ENCODE results near the gene AEBP1.

- TF ChIP-seq POLR2A (IDR thresholded peaks at IDR 0.05) (no peak), CTCF (IDR thresholded peaks at IDR 0.05) (no peak)
These were observed 13.8 kb downstream of the AEBP1 start for GRCh38 chr7:44117801-44118429.
